Stimulated activated CD8-positive, alpha-beta memory T cell treated with anti-CD3 and anti-CD28 coated beads, Interleukin-7, amount 100 ng/mL, for 4 hours (primary cell): Measurements from ENCODE around the gene RNF149.

ENCODE experiments used
- DNase-seq, 2 donors: peaks; one replicate each; pipeline ENCODE4 v3.0.0-alpha.2; 2020; ENCODE audit warnings: low read depth in 2 of 2

Gene RNF149

DNA sequence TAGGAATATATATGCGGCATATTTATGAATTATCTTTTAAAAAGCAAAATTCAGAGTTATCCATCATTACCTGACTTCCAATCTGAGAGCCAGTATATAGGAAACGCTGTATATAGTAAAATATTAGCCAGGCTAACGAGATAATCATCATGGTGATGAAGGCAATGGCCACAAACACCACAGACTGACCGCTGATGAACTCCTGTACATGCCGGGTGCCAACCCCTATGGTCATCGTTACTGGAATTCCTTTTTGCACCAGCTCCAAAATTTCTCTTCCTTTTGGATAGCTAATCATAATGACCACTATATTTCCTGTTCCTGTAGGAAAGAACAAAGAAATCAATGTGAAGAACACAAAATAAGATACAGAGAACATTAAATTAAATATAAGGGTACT is 13.6 kb downstream of the RNF149 start:
- DNase-seq, result no peak

- no peak for DNase-seq
Measured at GRCh38 chr2:101293544-101293943, 15.0 kb downstream of the RNF149 start.

DNA sequence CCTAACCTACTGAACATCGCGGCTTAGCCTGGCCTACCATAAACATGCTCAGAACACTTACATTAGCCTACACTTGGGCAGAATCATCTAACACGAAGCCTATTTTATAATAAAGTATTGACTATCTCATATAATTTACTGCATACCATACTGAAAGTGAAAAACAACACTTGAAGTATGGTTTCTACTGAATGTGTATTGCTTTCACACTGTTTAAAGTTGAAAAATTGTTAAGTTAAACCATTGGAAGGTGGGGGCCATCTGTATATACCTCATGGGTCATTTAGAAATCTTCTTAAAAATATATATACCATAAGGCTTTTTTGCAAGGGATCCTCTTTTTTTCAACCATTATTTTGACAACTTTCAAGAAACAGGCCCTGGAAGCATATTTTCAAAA is 16.5 kb downstream of the RNF149 start:
- no peak for DNase-seq

DNA sequence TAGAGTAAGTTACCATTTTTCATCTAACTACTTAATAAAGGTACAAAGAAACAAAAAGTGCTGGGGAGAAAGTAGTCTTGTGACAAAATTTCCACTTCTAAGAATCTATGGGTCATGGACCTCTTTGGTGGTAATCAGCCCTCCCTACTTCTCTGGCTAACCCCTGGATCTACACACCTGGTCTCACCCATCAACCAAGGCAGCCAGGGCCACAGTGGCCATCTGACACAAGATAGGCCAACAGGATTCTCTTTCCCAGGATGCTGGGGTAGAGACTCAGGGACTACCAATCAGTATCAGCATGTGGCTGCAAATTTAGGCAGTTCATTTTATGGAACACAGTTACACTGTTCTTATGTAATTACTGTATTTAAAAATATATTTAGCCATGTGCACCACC is 17.8 kb downstream of the RNF149 start:
- DNase-seq, result no peak

GRCh38 chr2:101287303-101287702 is 21.2 kb downstream of the RNF149 start:
- DNase-seq, result no peak

DNA sequence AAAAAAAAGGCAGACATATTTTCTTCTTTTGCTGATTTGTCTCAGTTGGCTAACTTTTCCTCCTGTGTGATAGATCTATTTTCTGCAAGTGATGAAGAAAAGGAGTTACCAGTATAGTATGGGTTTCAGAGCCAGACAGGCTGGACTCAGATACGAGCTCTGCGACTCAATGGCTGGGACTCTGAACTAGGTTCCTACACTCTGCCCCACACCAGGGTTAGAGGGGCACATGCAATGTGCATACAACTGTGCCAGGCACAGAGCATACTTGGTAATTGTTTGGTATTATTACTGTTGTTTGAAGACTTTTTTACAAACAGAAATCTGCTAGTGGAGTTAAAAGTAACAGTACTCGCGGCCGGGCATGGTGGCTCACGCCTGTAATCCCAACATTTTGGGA is 21.8 kb downstream of the RNF149 start:
- no peak for DNase-seq

DNA sequence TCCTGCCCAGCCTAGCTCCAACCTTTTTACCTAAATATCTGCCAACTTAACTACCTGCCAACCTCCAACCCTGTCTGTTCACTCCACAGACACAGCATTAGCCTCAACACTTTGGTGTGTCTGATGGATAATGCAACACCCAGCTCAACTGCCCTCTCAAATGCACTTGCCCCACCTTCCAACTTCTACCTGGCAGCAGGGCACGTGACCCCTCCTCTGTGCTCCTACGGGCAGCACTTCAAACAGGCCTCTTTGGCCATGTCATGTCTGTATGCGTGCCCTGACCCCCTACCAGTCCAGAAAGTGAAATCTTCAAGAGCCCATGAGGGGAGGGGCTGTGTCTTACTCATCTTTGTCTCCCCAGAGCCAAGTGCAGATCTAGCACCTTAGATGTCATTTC is 25.5 kb downstream of the RNF149 start:
- DNase-seq, result no peak

GRCh38 chr2:101281482-101281881 is 27.0 kb downstream of the RNF149 start:
- no peak for DNase-seq

DNA sequence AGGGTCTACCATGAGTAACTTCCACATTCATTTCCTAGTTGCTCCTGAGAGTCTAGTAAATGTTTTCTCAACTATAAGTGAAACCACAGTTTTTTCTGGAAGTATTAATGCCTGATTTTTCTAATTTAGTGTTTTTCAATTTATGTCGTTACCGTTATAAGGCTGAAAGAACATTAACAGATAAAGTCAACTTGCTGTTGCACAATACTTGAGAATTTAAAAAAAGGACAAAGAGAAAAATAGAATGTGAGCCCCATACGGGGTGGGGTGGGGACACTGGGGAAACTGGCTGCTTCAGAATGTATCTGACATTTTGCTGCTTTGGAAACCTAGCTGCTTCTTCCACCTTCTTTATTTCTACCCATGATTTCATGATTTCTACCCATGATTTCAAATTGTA is 29.6 kb downstream of the RNF149 start:
- no peak for DNase-seq

GRCh38 chr2:101277111-101277510 is 31.4 kb downstream of the RNF149 start:
- DNase-seq, result no peak

DNA sequence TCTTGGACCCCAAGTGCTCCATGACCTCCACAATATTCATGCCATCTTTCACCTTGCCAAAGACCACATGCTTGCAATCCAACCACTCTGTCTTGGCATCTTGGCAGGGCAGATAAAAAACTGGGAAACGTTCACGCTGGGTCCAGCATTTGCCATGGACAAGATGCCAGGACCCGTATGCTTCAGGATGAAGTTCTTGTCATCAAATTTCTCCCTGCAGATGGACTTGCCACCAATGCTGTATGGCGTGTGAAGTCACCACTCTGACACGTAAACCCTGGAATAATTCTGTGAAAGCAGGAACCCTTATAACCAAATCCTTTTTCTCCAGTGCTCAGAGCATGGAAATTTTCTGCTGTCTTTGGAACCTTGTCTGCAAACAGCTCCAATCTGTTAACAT is 34.4 kb downstream of the RNF149 start:
- DNase-seq, result no peak

- no peak for DNase-seq
Measured at GRCh38 chr2:101273056-101273455, 35.4 kb downstream of the RNF149 start.

DNA sequence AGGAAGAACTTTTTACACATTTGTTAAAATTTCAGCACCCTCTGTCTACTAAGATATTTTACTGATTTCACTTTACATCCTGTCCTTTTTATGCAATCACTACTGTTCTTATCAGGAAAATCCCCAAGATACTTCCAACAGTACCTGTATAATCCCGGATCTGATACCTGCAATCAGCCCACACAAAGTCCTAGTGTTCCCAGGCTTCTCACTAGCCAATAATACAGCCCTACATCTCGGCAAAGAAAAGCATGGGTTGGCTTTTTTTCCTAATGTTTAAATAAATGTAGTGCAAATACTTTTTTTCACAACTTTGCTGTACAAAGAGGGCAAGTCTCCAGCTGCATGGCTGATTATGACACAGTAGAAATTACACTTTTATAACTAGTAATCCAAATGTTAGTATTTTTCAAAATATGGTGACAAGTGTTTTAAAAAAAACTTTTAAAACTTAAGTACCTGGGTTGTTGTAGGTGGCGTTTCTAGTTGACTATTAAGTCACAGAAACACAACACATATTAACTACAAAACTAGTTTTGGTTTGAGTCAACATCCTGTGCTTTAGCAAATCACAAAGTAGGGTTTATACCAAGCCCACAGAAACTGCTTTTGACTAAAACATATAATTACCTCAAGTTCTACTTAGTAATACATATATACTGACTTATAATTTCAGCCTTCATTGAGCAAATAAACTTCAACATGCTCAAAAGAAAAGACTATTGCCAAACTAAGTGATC is 36.3 kb downstream of the RNF149 start:
- DNase-seq, result no peak

GRCh38 chr2:101270700-101271259 is 37.7 kb downstream of the RNF149 start:
- no peak for DNase-seq

- DNase-seq, result no peak
Measured at GRCh38 chr2:101267671-101268656, 40.5 kb downstream of the RNF149 start.

- no peak for DNase-seq
Measured at GRCh38 chr2:101265893-101266499, 42.5 kb downstream of the RNF149 start.

DNA sequence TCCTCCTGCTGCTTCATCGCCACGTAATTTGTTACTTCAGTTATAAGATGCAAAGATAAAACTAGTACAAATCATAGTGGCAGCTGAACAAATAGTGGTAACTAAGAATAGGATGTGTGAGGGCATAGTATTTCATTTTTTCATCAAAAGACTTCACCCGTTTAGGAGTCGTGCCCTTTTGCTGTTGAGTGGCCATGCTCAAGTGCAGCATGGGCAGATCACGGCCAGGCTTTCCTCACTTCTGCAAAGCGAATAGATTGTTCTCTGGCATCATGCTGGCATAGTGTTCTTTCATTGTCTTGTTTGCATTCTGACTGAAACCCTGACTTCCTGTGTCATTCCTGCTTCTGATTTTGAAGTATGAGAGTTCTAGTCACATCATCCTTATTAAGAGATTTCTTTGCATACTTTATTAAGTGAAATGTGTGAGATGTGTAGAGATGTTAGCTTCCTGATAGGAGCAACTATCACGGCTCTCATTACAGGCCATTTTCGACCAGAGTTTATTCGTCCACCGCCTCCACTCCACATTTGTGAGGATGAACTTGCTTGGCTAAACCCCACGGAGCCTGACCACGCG is 44.1 kb downstream of the RNF149 start:
- DNase-seq, result no peak

GRCh38 chr2:101263377-101263800 is 45.1 kb downstream of the RNF149 start:
- DNase-seq, result no peak

GRCh38 chr2:101262142-101262541 is 46.4 kb downstream of the RNF149 start:
- no peak for DNase-seq

- no peak for DNase-seq
Measured at GRCh38 chr2:101258804-101259203, 49.7 kb downstream of the RNF149 start.

DNA sequence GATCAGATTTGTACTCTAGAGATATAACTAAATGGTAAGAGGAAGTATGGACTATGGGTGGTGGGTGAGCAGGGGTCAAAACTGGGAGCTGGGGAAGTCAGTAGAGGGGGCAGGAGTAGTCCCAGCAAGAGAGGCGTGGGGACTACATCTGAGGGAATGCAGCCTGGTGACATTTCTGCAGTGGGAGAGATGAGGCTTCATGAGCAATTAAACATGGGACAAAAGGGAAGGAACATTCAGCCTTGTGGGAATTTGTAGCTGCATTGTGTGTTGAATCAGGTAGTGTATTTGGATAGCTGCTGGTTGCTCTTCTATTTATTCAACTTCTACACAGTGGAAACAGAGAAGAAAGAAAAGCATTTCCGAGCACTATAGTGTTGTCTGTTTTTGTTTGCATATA is 52.2 kb downstream of the RNF149 start:
- DNase-seq, result no peak

DNA sequence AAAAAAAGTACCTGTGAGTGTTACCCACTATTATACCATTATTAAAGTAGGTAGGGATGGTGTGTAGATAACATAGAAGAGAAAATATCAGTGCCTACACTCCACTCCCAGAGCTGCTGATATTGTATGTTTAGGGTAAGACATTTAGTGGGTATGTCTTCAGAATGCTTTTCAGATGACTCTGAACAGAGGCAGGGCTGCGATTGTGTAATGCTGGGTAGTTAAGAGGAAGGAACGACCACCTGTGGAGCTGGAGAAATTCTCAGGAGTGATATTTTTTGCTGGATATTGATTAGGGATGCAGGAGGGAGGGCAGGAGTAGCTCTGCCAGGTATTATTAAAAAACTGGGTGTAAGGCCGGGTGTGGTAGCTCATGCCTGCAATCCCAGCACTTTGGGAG is 53.0 kb downstream of the RNF149 start:
- no peak for DNase-seq
